ENCODE results near the gene SPDYC. TPM values are rescaled to one million over a fixed set of nuclear protein-coding genes. Genes with fewer than 3 reads are reported as not detected.

Gene SPDYC
- total RNA-seq, 4 donors from 2014 or later = not detected

GRCh38 chr11:65213322-65214211 lies 43.5 kb downstream of the SPDYC start:
- no peak for DNase-seq (ENCODE audit: low spot score)
- TF ChIP-seq, protein P1, sequence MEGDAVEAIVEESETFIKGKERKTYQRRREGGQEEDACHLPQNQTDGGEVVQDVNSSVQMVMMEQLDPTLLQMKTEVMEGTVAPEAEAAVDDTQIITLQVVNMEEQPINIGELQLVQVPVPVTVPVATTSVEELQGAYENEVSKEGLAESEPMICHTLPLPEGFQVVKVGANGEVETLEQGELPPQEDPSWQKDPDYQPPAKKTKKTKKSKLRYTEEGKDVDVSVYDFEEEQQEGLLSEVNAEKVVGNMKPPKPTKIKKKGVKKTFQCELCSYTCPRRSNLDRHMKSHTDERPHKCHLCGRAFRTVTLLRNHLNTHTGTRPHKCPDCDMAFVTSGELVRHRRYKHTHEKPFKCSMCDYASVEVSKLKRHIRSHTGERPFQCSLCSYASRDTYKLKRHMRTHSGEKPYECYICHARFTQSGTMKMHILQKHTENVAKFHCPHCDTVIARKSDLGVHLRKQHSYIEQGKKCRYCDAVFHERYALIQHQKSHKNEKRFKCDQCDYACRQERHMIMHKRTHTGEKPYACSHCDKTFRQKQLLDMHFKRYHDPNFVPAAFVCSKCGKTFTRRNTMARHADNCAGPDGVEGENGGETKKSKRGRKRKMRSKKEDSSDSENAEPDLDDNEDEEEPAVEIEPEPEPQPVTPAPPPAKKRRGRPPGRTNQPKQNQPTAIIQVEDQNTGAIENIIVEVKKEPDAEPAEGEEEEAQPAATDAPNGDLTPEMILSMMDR (IDR thresholded peaks at IDR 0.05) = no peak
- ATAC-seq (ENCODE audit: low FRiP score) = no peak

- DNase-seq (ENCODE audit: low spot score) = no peak
These were observed 44.3 kb downstream of the SPDYC start for GRCh38 chr11:65214212-65214845.

GRCh38 chr11:65215441-65216076 lies 45.5 kb downstream of the SPDYC start:
- ATAC-seq (ENCODE audit: low FRiP score) = no peak

More at GRCh38 chr11:65214212-65214845, 44.3 kb downstream of the SPDYC start:
- TF ChIP-seq, protein P1 (IDR thresholded peaks at IDR 0.05) = no peak
- no peak for ATAC-seq (ENCODE audit: low FRiP score)

DNA sequence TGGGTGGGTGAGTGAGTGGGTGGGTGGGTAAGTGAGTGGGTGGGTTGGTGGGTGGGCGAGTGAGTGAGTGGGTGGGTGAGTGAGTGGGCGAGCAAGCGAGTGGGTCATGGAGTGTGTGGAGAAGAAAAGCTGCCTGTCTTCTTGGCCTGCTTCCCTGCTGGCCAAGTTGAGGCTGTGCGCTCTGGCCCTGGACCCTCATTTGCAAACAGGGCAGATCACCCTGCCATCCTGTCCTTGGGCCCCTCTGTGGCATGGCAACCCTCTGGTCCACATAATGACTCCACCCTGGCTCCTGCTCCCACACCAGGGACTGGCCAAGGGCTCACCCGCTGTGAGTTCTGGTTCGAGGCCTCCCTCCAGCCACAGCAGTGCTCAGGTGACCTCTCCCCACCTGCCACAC lies 46.8 kb downstream of the SPDYC start:
- TF ChIP-seq, protein P1 (IDR thresholded peaks at IDR 0.05) = no peak
- DNase-seq (ENCODE audit: low spot score) = no peak
- no peak for ATAC-seq (ENCODE audit: low FRiP score)

More at GRCh38 chr11:65215441-65216076, 45.5 kb downstream of the SPDYC start:
- peak; percentile 42 for DNase-seq (ENCODE audit: low spot score)
- TF ChIP-seq, protein P1 (IDR thresholded peaks at IDR 0.05) = no peak

DNA sequence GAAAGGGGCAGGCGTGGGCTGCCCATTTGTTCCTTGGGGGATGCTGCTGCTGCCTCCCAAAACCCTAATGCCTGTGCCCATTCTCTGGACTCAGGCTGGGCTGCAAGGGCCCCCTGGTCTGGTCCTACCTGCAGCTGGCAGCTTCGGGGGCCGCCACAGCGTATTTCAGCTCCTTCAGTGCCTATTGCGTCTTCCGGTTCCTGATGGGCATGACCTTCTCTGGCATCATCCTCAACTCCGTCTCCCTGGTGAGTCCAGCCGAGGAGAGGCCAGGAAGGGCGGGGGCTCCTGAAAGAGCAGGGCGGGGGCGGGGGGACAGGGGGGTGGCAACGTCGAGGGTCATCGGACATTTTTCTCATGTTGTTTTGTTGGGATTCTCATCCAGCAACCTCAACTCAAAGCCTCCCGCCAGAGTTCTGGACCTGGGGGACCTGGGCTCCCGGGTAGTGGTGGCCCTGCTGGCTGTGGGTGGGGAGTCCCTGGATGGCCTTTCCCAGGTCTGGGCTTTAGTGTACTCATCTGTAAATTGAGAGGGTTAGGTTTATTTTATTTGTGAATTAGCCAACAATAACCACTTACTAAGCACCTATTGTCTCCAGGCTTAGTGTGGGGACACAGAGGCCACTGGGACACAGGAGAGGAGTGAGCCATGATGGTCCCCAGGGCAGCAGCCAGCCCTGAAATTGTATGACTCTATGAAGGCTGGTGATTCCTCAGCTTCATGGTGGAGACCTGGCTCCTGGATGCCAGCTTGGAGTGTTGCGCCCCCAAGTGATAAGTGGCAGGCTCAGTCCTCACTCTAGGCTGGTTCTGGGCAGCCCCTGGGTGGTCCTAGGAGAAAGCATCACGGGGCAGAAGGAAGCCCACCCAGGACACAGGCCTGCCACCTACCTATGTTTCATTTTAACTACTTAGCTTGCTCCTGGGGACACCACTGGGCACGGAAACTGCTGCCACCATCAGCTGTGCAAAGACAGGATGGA lies 47.7 kb downstream of the SPDYC start:
- TF ChIP-seq, protein P1 (IDR thresholded peaks at IDR 0.05) = no peak
- DNase-seq (ENCODE audit: low spot score) (no peak), ATAC-seq (ENCODE audit: low FRiP score) (no peak)

GRCh38 chr11:65218446-65218845 lies 48.4 kb downstream of the SPDYC start:
- ATAC-seq (ENCODE audit: low FRiP score) (no peak), DNase-seq (ENCODE audit: low spot score) (no peak)
- TF ChIP-seq, protein P1 (IDR thresholded peaks at IDR 0.05) = no peak

All from omental fat pad (tissue), 4 donors.